ENCODE data around the gene EYA2.
"Not testable (repeated sequence)": the region's sequence is repeated elsewhere in the genome, so short reads cannot be mapped to it uniquely, and the experiment has no call there.

- TF ChIP-seq, protein P1, sequence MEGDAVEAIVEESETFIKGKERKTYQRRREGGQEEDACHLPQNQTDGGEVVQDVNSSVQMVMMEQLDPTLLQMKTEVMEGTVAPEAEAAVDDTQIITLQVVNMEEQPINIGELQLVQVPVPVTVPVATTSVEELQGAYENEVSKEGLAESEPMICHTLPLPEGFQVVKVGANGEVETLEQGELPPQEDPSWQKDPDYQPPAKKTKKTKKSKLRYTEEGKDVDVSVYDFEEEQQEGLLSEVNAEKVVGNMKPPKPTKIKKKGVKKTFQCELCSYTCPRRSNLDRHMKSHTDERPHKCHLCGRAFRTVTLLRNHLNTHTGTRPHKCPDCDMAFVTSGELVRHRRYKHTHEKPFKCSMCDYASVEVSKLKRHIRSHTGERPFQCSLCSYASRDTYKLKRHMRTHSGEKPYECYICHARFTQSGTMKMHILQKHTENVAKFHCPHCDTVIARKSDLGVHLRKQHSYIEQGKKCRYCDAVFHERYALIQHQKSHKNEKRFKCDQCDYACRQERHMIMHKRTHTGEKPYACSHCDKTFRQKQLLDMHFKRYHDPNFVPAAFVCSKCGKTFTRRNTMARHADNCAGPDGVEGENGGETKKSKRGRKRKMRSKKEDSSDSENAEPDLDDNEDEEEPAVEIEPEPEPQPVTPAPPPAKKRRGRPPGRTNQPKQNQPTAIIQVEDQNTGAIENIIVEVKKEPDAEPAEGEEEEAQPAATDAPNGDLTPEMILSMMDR (IDR thresholded peaks at IDR 0.05), result not testable (repeated sequence)
- not testable (repeated sequence) for TF ChIP-seq POLR2A, POLR2AphosphoS5 (IDR thresholded peaks at IDR 0.05)
Observed at GRCh38 chr20:47176217-47176616, 281.6 kb downstream of the EYA2 start.

Measured in breast epithelium (tissue), 3 donors.